Suppressor macrophage treated with lipopolysaccharide for 1 hour (primary cell): ENCODE measurements around the gene SLC40A1.

Source experiments
- DNase-seq, 3 donors: peaks; one replicate each; pipeline ENCODE4 v3.0.0-alpha.2; 2020 to 2022

Gene SLC40A1

GRCh38 chr2:189511210-189511959 is 69.2 kb downstream of the SLC40A1 start:
- no peak for DNase-seq
